ENCODE data around the gene KIF1A.

Gene KIF1A

GRCh38 chr2:240819126-240819857, 727 bp downstream of the KIF1A start:
- DNase-seq (ENCODE audit: low spot score) = no peak

- DNase-seq (ENCODE audit: low spot score) = no peak
These were observed 1.5 kb downstream of the KIF1A start for GRCh38 chr2:240818293-240819125.

- no peak for DNase-seq (ENCODE audit: low spot score)
These were observed 2.3 kb downstream of the KIF1A start for GRCh38 chr2:240817496-240818292.

GRCh38 chr2:240816584-240817495, 3.2 kb downstream of the KIF1A start:
- no peak for DNase-seq (ENCODE audit: low spot score)

- DNase-seq (ENCODE audit: low spot score) = no peak
These were observed 4.0 kb downstream of the KIF1A start for GRCh38 chr2:240815761-240816583.

- DNase-seq (ENCODE audit: low spot score) = no peak
These were observed 4.9 kb downstream of the KIF1A start for GRCh38 chr2:240814946-240815760.

GRCh38 chr2:240814280-240814679, 5.7 kb downstream of the KIF1A start:
- DNase-seq (ENCODE audit: low spot score) = no peak

- no peak for DNase-seq (ENCODE audit: low spot score)
These were observed 6.6 kb downstream of the KIF1A start for GRCh38 chr2:240813231-240813921.

GRCh38 chr2:240812721-240813120, 7.3 kb downstream of the KIF1A start:
- no peak for DNase-seq (ENCODE audit: low spot score)

GRCh38 chr2:240812301-240812680, 7.7 kb downstream of the KIF1A start:
- DNase-seq (ENCODE audit: low spot score) = no peak

- no peak for DNase-seq (ENCODE audit: low spot score)
These were observed 8.4 kb downstream of the KIF1A start for GRCh38 chr2:240811346-240812300.

GRCh38 chr2:240810621-240811020, 9.4 kb downstream of the KIF1A start:
- no peak for DNase-seq (ENCODE audit: low spot score)

- DNase-seq (ENCODE audit: low spot score) = no peak
These were observed 9.8 kb downstream of the KIF1A start for GRCh38 chr2:240810199-240810598.

- no peak for DNase-seq (ENCODE audit: low spot score)
These were observed 10.7 kb downstream of the KIF1A start for GRCh38 chr2:240809276-240809675.

- no peak for DNase-seq (ENCODE audit: low spot score)
These were observed 13.6 kb downstream of the KIF1A start for GRCh38 chr2:240806459-240806858.

GRCh38 chr2:240806006-240806405, 14.0 kb downstream of the KIF1A start:
- no peak for DNase-seq (ENCODE audit: low spot score)

GRCh38 chr2:240803191-240803590, 16.8 kb downstream of the KIF1A start:
- DNase-seq (ENCODE audit: low spot score) = no peak

Data from CD4-positive, alpha-beta T cell treated with Interleukin-15 for 4 hours (primary cell).